Measurements from ENCODE around the gene SLC16A1.

DNA sequence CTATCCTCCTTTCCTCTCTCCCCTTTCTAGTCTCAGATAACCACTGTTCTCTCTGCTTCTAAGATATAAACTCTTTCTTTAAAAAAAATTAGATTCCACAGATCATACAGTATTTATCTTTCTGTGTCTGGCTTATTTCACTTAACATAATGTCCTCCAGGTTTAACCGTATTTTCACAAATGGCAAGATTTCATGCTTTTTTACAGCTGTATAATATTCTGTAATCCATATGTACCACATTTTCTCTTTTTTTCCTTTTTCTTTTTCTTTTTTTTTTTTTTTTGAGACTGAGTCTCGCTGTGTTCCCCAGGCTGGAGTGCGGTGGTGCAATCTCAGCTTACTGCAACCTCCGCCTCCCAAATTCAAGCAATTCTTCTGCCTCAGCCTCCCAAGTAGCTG lies 5.1 kb upstream of the SLC16A1 start:
- TF ChIP-seq POLR2A (IDR thresholded peaks at IDR 0.05; ENCODE audit: low read depth, low read length) (no peak), MYC (IDR thresholded peaks at IDR 0.05; ENCODE audit: low read depth, low read length) (no peak)

Measured in endothelial cell of umbilical vein (primary cell).